ENCODE results near the gene LPIN1.

GRCh38 chr2:11829324-11829946 lies 83.0 kb downstream of the LPIN1 start:
- TF ChIP-seq, protein P1, sequence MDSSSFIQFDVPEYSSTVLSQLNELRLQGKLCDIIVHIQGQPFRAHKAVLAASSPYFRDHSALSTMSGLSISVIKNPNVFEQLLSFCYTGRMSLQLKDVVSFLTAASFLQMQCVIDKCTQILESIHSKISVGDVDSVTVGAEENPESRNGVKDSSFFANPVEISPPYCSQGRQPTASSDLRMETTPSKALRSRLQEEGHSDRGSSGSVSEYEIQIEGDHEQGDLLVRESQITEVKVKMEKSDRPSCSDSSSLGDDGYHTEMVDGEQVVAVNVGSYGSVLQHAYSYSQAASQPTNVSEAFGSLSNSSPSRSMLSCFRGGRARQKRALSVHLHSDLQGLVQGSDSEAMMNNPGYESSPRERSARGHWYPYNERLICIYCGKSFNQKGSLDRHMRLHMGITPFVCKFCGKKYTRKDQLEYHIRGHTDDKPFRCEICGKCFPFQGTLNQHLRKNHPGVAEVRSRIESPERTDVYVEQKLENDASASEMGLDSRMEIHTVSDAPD (CRISPR knock-in tag; IDR thresholded peaks at IDR 0.05) = no peak
- no peak for TF ChIP-seq HNF4A (CRISPR knock-in tag; IDR thresholded peaks at IDR 0.05)
- TF ChIP-seq, protein P2, sequence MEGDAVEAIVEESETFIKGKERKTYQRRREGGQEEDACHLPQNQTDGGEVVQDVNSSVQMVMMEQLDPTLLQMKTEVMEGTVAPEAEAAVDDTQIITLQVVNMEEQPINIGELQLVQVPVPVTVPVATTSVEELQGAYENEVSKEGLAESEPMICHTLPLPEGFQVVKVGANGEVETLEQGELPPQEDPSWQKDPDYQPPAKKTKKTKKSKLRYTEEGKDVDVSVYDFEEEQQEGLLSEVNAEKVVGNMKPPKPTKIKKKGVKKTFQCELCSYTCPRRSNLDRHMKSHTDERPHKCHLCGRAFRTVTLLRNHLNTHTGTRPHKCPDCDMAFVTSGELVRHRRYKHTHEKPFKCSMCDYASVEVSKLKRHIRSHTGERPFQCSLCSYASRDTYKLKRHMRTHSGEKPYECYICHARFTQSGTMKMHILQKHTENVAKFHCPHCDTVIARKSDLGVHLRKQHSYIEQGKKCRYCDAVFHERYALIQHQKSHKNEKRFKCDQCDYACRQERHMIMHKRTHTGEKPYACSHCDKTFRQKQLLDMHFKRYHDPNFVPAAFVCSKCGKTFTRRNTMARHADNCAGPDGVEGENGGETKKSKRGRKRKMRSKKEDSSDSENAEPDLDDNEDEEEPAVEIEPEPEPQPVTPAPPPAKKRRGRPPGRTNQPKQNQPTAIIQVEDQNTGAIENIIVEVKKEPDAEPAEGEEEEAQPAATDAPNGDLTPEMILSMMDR (CRISPR knock-in tag; IDR thresholded peaks at IDR 0.05) = peak; percentile 86
- no peak for TF ChIP-seq MEIS2 (CRISPR knock-in tag; IDR thresholded peaks at IDR 0.05)
- TF ChIP-seq SNAPC5 (CRISPR knock-in tag; IDR thresholded peaks at IDR 0.05; ENCODE audit: borderline replicate concordance) = no peak
- TF ChIP-seq KLF11 (CRISPR knock-in tag; IDR thresholded peaks at IDR 0.05) = no peak
- no peak for TF ChIP-seq ZFP36 (IDR thresholded peaks at IDR 0.05; ENCODE audit: borderline replicate concordance, low read depth, low read length, partially characterized antibody)
- TF ChIP-seq HOXA7 (CRISPR knock-in tag; IDR thresholded peaks at IDR 0.05) = no peak
